Muscle layer of colon (tissue), 2 donors: Measurements from ENCODE around the gene CDC42EP3.

Experiments
- H3K27ac ChIP-seq: one replicate; pipeline ENCODE4 v1.7.0; 2013; ENCODE audit warnings: low read depth, mild to moderate bottlenecking, low read length, moderate library complexity
- H3K27me3 ChIP-seq, 2 donors: one replicate each; pipeline ENCODE4 v1.7.0; 2013; ENCODE audit warnings: low read length in 2 of 2, mild to moderate bottlenecking in 2 of 2; ENCODE audit not compliant: insufficient read depth in 2 of 2, control insufficient read depth in 1 of 2
- H3K36me3 ChIP-seq: one replicate; pipeline ENCODE4 v1.7.0; 2013; ENCODE audit warnings: mild to moderate bottlenecking, low read length; ENCODE audit not compliant: insufficient read depth
- H3K4me1 ChIP-seq: one replicate; pipeline ENCODE4 v1.7.0; 2013; ENCODE audit warnings: mild to moderate bottlenecking, low read length; ENCODE audit not compliant: insufficient read depth
- H3K4me3 ChIP-seq, 2 donors: one replicate each; pipeline ENCODE4 v1.7.0; 2013; ENCODE audit warnings: low read length in 2 of 2, low read depth in 1 of 2, mild to moderate bottlenecking in 1 of 2, moderate library complexity in 1 of 2
- H3K9ac ChIP-seq: one replicate; pipeline ENCODE4 v1.7.0; 2013; ENCODE audit warnings: low read length
- H3K9me3 ChIP-seq: one replicate; pipeline ENCODE4 v1.7.0; 2013; ENCODE audit warnings: mild to moderate bottlenecking, low read length
- donor health status: abdominal sarcoma.
- donor health status: Adenocarcinoma of cecum.

The CDC42EP3 gene

GRCh38 chr2:37706334-37707183 is 35.1 kb upstream of the CDC42EP3 start:
- H3K9ac ChIP-seq: no peak overlapping the region
- peak overlapping the region; percentile 12 for H3K27ac ChIP-seq
- peaks cover 10% of the 10 kb centered on the region for H3K4me1 ChIP-seq
- no peaks in the 10 kb centered on the region for H3K27me3 ChIP-seq
- H3K9me3 ChIP-seq: no peaks in the 10 kb centered on the region
- no peak overlapping the region for H3K4me3 ChIP-seq
- H3K36me3 ChIP-seq: no peaks in the 10 kb centered on the region

- no peaks in the 10 kb centered on the region for H3K9me3 ChIP-seq
- no peaks in the 10 kb centered on the region for H3K27me3 ChIP-seq
- no peak overlapping the region for H3K27ac ChIP-seq
- no peak overlapping the region for H3K4me3 ChIP-seq
- H3K9ac ChIP-seq: no peak overlapping the region
- no peaks in the 10 kb centered on the region for H3K36me3 ChIP-seq
- peaks cover 10% of the 10 kb centered on the region for H3K4me1 ChIP-seq
Measured at GRCh38 chr2:37705191-37705590, 33.7 kb upstream of the CDC42EP3 start.

GRCh38 chr2:37698931-37699481 is 27.6 kb upstream of the CDC42EP3 start:
- Histone ChIP-seq H3K27ac (no peak overlapping the region), H3K36me3 (no peaks in the 10 kb centered on the region), H3K4me1 (no peaks in the 10 kb centered on the region), H3K9ac (no peak overlapping the region), H3K9me3 (no peaks in the 10 kb centered on the region), H3K27me3 (no peaks in the 10 kb centered on the region), H3K4me3 (no peak overlapping the region)

GRCh38 chr2:37695336-37695735 is 23.9 kb upstream of the CDC42EP3 start:
- Histone ChIP-seq H3K9ac (no peak overlapping the region), H3K27ac (no peak overlapping the region), H3K36me3 (no peaks in the 10 kb centered on the region), H3K9me3 (no peaks in the 10 kb centered on the region), H3K4me3 (no peak overlapping the region), H3K4me1 (no peaks in the 10 kb centered on the region), H3K27me3 (no peaks in the 10 kb centered on the region)

- no peak overlapping the region for H3K9ac ChIP-seq
- H3K9me3 ChIP-seq: no peaks in the 10 kb centered on the region
- H3K4me1 ChIP-seq: peaks cover 20% of the 10 kb centered on the region
- no peak overlapping the region for H3K27ac ChIP-seq
- H3K36me3 ChIP-seq: no peaks in the 10 kb centered on the region
- no peak overlapping the region for H3K4me3 ChIP-seq
- H3K27me3 ChIP-seq: no peaks in the 10 kb centered on the region
Measured at GRCh38 chr2:37692711-37693110, 21.3 kb upstream of the CDC42EP3 start.

GRCh38 chr2:37689751-37690150 is 18.3 kb upstream of the CDC42EP3 start:
- peak overlapping the region; percentile 79 for H3K27ac ChIP-seq
- no peaks in the 10 kb centered on the region for H3K36me3 ChIP-seq
- no peaks in the 10 kb centered on the region for H3K27me3 ChIP-seq
- peak overlapping the region; percentile 18 for H3K9ac ChIP-seq
- H3K9me3 ChIP-seq: no peaks in the 10 kb centered on the region
- no peak overlapping the region for H3K4me3 ChIP-seq
- H3K4me1 ChIP-seq: peaks cover 20% of the 10 kb centered on the region

- H3K4me1 ChIP-seq: peaks cover 20% of the 10 kb centered on the region
- no peaks in the 10 kb centered on the region for H3K36me3 ChIP-seq
- no peaks in the 10 kb centered on the region for H3K27me3 ChIP-seq
- peak overlapping the region; percentile 79 for H3K27ac ChIP-seq
- no peaks in the 10 kb centered on the region for H3K9me3 ChIP-seq
- H3K4me3 ChIP-seq: peak overlapping the region in 1 of 2 donors; percentile 13
- H3K9ac ChIP-seq: peak overlapping the region; percentile 18
Measured at GRCh38 chr2:37688771-37689468, 17.5 kb upstream of the CDC42EP3 start.

- Histone ChIP-seq H3K9me3 (no peaks in the 10 kb centered on the region), H3K4me3 (no peak overlapping the region), H3K27me3 (no peaks in the 10 kb centered on the region), H3K4me1 (peaks cover 20% of the 10 kb centered on the region), H3K36me3 (no peaks in the 10 kb centered on the region), H3K9ac (no peak overlapping the region), H3K27ac (no peak overlapping the region)
Measured at GRCh38 chr2:37686792-37687526, 15.5 kb upstream of the CDC42EP3 start.

- peaks cover 15% of the 10 kb centered on the region for H3K4me1 ChIP-seq
- no peak overlapping the region for H3K4me3 ChIP-seq
- H3K27me3 ChIP-seq: no peaks in the 10 kb centered on the region
- H3K36me3 ChIP-seq: no peaks in the 10 kb centered on the region
- no peak overlapping the region for H3K27ac ChIP-seq
- H3K9me3 ChIP-seq: no peaks in the 10 kb centered on the region
- H3K9ac ChIP-seq: no peak overlapping the region
Measured at GRCh38 chr2:37684809-37685208, 13.4 kb upstream of the CDC42EP3 start.

GRCh38 chr2:37683921-37684780 is 12.7 kb upstream of the CDC42EP3 start:
- Histone ChIP-seq H3K27ac (no peak overlapping the region), H3K9ac (no peak overlapping the region), H3K27me3 (no peaks in the 10 kb centered on the region), H3K4me3 (no peak overlapping the region), H3K36me3 (no peaks in the 10 kb centered on the region), H3K4me1 (peaks cover 9% of the 10 kb centered on the region), H3K9me3 (no peaks in the 10 kb centered on the region)
